Measurements from ENCODE around the gene KCNMA1. TPM values are rescaled to one million over a fixed set of nuclear protein-coding genes. Genes with fewer than 3 reads are reported as not detected.

KCNMA1 gene
- total RNA-seq, 1 experiment from 2014 or later = 0.49 TPM

DNA sequence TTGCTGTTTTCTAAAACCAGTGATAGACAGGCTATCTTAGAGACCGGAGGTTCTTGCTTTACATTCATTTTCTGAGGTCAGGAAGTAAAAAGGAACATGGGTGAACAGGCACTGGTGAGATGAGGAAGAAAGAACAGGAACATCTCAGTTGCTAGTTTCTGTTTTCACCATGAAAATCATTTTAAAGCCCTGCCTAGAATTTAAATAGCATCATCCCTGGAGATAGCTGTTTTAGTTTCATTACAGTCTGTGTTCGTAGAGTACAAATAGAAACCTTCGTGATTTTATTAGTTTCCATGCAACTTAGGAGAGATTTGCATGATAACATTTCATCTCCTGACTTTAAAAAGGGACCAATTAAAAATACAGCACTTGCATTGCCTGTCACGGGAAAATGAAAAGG, 14.7 kb downstream of the KCNMA1 start (continued):
- TF ChIP-seq CBX3 (IDR thresholded peaks at IDR 0.05; ENCODE audit: low read depth) = no peak
- TF ChIP-seq, protein P1, sequence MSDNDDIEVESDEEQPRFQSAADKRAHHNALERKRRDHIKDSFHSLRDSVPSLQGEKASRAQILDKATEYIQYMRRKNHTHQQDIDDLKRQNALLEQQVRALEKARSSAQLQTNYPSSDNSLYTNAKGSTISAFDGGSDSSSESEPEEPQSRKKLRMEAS (IDR thresholded peaks at IDR 0.05) = no peak
- no peak for TF ChIP-seq TCF7L2 (IDR thresholded peaks at IDR 0.05; ENCODE audit: borderline replicate concordance, extremely low read depth, insufficient read depth, insufficient read length)
- no peak for TF ChIP-seq JUND (IDR thresholded peaks at IDR 0.05)

DNA sequence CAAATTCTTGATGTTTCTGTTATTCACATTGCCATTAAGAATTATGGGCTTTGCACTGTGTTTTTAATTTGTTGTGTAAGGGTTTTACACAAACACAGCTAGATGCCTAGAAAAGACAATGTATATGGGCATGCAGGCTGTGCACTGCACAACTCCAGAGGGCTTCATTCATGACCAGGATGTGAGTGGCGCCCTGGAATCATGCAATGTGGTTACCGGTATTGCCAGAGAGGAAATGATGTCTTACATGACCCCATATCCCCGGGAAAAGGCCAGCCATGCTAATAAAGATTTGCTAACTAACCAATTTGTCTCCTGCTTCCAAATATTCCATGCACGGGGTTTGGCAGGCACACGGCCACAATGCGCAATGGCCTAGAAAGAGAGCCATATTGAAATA, 16.9 kb downstream of the KCNMA1 start:
- Histone ChIP-seq H3K27ac (ENCODE audit: low read depth, low read length) (no peak overlapping the region), H3K9me2 (ENCODE audit: insufficient read depth) (no peaks in the 10 kb centered on the region)
- TF ChIP-seq EGR1 (IDR thresholded peaks at IDR 0.05; ENCODE audit: low read depth) = no peak
- TF ChIP-seq CBX3 (IDR thresholded peaks at IDR 0.05; ENCODE audit: low read depth) = no peak
- no peak for TF ChIP-seq SIN3A (IDR thresholded peaks at IDR 0.05; ENCODE audit: low read depth)
- TF ChIP-seq TCF7L2 (IDR thresholded peaks at IDR 0.05; ENCODE audit: borderline replicate concordance, extremely low read depth, insufficient read depth, insufficient read length) = no peak
- no peak for TF ChIP-seq FOSL1 (IDR thresholded peaks at IDR 0.05; ENCODE audit: low read depth)
- TF ChIP-seq, protein P2, sequence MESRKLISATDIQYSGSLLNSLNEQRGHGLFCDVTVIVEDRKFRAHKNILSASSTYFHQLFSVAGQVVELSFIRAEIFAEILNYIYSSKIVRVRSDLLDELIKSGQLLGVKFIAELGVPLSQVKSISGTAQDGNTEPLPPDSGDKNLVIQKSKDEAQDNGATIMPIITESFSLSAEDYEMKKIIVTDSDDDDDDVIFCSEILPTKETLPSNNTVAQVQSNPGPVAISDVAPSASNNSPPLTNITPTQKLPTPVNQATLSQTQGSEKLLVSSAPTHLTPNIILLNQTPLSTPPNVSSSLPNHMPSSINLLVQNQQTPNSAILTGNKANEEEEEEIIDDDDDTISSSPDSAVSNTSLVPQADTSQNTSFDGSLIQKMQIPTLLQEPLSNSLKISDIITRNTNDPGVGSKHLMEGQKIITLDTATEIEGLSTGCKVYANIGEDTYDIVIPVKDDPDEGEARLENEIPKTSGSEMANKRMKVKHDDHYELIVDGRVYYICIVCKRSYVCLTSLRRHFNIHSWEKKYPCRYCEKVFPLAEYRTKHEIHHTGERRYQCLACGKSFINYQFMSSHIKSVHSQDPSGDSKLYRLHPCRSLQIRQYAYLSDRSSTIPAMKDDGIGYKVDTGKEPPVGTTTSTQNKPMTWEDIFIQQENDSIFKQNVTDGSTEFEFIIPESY (IDR thresholded peaks at IDR 0.05; ENCODE audit: extremely low read depth, insufficient replicate concordance, low read length) = no peak
- TF ChIP-seq ZFX (IDR thresholded peaks at IDR 0.05) = no peak
- TF ChIP-seq CEBPB (IDR thresholded peaks at IDR 0.05; ENCODE audit: low read depth) = no peak
- TF ChIP-seq JUND (IDR thresholded peaks at IDR 0.05) = no peak
- TF ChIP-seq, protein P3, sequence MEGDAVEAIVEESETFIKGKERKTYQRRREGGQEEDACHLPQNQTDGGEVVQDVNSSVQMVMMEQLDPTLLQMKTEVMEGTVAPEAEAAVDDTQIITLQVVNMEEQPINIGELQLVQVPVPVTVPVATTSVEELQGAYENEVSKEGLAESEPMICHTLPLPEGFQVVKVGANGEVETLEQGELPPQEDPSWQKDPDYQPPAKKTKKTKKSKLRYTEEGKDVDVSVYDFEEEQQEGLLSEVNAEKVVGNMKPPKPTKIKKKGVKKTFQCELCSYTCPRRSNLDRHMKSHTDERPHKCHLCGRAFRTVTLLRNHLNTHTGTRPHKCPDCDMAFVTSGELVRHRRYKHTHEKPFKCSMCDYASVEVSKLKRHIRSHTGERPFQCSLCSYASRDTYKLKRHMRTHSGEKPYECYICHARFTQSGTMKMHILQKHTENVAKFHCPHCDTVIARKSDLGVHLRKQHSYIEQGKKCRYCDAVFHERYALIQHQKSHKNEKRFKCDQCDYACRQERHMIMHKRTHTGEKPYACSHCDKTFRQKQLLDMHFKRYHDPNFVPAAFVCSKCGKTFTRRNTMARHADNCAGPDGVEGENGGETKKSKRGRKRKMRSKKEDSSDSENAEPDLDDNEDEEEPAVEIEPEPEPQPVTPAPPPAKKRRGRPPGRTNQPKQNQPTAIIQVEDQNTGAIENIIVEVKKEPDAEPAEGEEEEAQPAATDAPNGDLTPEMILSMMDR (IDR thresholded peaks at IDR 0.05 in 2 of 3, conservative IDR thresholded peaks at IDR 0.05 in 1 of 3; ENCODE audit: borderline replicate concordance in 1 of 3, insufficient read depth in 1 of 3, low read depth in 2 of 3, low read length in 2 of 3) = no peak
- TF ChIP-seq POLR2A (IDR thresholded peaks at IDR 0.05; ENCODE audit: borderline replicate concordance, extremely low read depth, insufficient read depth, insufficient read length) = no peak
- TF ChIP-seq SRF (IDR thresholded peaks at IDR 0.05; ENCODE audit: low read depth) = no peak
- TF ChIP-seq, protein P1 (IDR thresholded peaks at IDR 0.05) = no peak
- TF ChIP-seq, protein P4, sequence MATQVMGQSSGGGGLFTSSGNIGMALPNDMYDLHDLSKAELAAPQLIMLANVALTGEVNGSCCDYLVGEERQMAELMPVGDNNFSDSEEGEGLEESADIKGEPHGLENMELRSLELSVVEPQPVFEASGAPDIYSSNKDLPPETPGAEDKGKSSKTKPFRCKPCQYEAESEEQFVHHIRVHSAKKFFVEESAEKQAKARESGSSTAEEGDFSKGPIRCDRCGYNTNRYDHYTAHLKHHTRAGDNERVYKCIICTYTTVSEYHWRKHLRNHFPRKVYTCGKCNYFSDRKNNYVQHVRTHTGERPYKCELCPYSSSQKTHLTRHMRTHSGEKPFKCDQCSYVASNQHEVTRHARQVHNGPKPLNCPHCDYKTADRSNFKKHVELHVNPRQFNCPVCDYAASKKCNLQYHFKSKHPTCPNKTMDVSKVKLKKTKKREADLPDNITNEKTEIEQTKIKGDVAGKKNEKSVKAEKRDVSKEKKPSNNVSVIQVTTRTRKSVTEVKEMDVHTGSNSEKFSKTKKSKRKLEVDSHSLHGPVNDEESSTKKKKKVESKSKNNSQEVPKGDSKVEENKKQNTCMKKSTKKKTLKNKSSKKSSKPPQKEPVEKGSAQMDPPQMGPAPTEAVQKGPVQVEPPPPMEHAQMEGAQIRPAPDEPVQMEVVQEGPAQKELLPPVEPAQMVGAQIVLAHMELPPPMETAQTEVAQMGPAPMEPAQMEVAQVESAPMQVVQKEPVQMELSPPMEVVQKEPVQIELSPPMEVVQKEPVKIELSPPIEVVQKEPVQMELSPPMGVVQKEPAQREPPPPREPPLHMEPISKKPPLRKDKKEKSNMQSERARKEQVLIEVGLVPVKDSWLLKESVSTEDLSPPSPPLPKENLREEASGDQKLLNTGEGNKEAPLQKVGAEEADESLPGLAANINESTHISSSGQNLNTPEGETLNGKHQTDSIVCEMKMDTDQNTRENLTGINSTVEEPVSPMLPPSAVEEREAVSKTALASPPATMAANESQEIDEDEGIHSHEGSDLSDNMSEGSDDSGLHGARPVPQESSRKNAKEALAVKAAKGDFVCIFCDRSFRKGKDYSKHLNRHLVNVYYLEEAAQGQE (IDR thresholded peaks at IDR 0.05; ENCODE audit: low read depth) = no peak
- TF ChIP-seq, protein P5, sequence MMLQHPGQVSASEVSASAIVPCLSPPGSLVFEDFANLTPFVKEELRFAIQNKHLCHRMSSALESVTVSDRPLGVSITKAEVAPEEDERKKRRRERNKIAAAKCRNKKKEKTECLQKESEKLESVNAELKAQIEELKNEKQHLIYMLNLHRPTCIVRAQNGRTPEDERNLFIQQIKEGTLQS (IDR thresholded peaks at IDR 0.05) = no peak
- TF ChIP-seq YY1 (IDR thresholded peaks at IDR 0.05; ENCODE audit: extremely low read depth, insufficient replicate concordance, low read depth, low read length) = no peak
- TF ChIP-seq EZH2 (IDR thresholded peaks at IDR 0.05) = no peak
- TF ChIP-seq ELF1 (IDR thresholded peaks at IDR 0.05; ENCODE audit: borderline replicate concordance, low read depth) = no peak
- no peak for TF ChIP-seq RAD21 (IDR thresholded peaks at IDR 0.05; ENCODE audit: low read depth)

More for the DNA sequence above, 16.9 kb downstream of the KCNMA1 start:
- Histone ChIP-seq H3K36me3 (ENCODE audit: control insufficient read depth in 1 of 2, insufficient read depth in 2 of 2, low read length in 2 of 2) (no peaks in the 10 kb centered on the region), H3K9ac (ENCODE audit: low read length) (no peak overlapping the region), H3K4me2 (ENCODE audit: low read length) (no peak overlapping the region), H2AFZ (ENCODE audit: low read depth, low read length, poor library complexity, severe bottlenecking) (no peak overlapping the region), H3K27me3 (ENCODE audit: insufficient read depth, low read length) (no peaks in the 10 kb centered on the region), H3K79me2 (ENCODE audit: insufficient read depth, low read length) (no peaks in the 10 kb centered on the region), H3K9me3 (ENCODE audit: control insufficient read depth in 1 of 2, insufficient read depth in 1 of 2, low read depth in 1 of 2, low read length in 2 of 2) (no peaks in the 10 kb centered on the region), H3K4me1 (ENCODE audit: control insufficient read depth in 1 of 2, insufficient read depth in 2 of 2, low read length in 2 of 2) (no peaks in the 10 kb centered on the region), H3K4me3 (replicated peaks in 1 of 2; ENCODE audit: low read depth in 1 of 2, low read length in 2 of 2) (no peak overlapping the region), H4K20me1 (ENCODE audit: insufficient read depth) (no peaks in the 10 kb centered on the region)
- no peak for ATAC-seq
- DNase-seq (ENCODE audit: low read depth, low spot score) = no peak
- intact Hi-C loops (cut with micrococcal nuclease) = no loop called here
- CTCF ChIA-PET = no interaction called here
- no TSS peak for BruUV-seq (replicated peaks)
- POLR2A ChIA-PET = no interaction called here
- RAD21 ChIA-PET (ENCODE audit: low non-redundant PET in 1 of 2, low total read pairs in 2 of 2, uncharacterized antibody in 2 of 2, unreplicated experiment in 2 of 2) = no interaction called here

Data from HCT116 (cell line).